HG03521 (cell line): Measurements from ENCODE around the gene EXOC8.
A peak's percentile ranks its signal among the peaks of the same experiment; 100 is the strongest.

Experiments used
- ATAC-seq: cut with Tn5 transposase; IDR thresholded peaks from one replicate; pipeline ENCODE4 v1.9.1; 2021; ENCODE audit warnings: mild to moderate bottlenecking, moderate library complexity; ENCODE audit not compliant: unreplicated experiment

Gene EXOC8, protein sequence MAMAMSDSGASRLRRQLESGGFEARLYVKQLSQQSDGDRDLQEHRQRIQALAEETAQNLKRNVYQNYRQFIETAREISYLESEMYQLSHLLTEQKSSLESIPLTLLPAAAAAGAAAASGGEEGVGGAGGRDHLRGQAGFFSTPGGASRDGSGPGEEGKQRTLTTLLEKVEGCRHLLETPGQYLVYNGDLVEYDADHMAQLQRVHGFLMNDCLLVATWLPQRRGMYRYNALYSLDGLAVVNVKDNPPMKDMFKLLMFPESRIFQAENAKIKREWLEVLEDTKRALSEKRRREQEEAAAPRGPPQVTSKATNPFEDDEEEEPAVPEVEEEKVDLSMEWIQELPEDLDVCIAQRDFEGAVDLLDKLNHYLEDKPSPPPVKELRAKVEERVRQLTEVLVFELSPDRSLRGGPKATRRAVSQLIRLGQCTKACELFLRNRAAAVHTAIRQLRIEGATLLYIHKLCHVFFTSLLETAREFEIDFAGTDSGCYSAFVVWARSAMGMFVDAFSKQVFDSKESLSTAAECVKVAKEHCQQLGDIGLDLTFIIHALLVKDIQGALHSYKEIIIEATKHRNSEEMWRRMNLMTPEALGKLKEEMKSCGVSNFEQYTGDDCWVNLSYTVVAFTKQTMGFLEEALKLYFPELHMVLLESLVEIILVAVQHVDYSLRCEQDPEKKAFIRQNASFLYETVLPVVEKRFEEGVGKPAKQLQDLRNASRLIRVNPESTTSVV

DNA sequence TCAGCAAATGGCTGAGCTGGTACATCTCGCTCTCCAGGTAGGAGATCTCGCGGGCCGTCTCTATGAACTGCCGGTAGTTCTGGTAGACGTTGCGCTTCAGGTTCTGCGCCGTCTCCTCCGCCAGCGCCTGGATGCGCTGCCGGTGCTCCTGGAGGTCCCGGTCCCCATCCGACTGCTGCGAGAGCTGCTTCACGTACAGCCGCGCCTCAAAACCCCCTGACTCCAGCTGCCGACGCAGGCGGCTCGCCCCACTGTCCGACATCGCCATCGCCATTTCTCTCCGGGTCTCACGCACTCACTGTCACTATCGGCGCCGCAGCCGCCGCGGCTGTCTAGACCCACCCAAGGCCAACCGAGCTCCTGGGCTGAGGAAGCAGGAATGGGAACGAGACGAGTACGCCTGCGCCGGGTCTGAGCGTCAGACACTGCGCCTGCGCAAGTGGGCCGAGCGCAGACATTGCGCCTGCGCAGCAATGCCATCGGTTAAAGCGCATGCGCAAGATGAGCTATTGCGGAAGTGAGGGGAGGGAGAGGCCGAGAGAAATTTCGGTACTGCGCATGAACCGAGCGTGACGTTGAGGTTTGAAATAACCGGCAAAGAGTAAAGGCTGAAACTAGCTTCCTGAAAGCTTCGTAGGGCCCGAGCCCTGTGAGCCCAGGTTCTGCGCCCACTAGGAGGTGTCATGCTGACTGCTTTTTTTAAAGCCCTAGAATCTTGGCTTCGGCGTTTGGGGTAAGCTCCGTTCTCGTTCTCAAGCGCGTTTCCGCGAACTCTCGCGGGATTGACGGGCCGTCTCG, at the start of gene EXOC8:
Gene EXOC8 (minus strand): TSS at position 381 of the 798 bp plus-strand sequence. CDS start 107 bp downstream, at position 274.
- ATAC-seq = peak; percentile 70

DNA sequence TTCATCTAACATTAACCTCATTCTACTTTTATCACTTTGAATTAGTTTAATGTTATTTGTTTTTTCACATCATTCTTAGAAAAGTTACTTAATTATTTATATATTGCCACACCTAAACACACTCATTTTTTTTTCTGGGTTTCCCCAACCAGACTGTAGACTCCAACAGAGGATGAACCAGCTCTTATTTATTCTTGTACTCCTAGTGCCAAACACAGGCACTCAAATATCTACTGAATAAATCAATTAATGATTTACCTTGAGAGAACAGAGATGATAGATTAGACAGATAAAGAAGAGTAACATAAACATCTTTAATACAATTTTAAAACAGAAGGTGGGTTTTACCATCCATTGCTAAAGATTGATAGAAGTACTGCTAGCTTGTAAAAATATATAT, 48.8 kb upstream of the EXOC8 start:
- no peak for ATAC-seq

DNA sequence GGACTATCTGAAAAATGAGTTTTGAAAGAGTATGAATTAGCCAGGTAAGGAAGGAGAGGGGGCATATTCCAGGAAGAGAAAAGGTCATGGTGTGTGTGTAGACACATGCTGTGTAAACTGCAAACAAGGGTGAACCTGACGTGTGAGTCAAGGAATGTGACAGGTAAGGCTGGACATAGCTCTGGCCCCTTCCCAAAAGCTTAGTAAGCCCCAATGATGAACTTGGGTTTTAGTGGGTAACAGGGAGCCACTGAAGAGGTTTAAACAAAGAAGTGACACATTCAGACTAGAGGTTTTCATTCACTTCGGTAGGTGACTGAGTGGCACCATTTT, 47.7 kb upstream of the EXOC8 start:
- ATAC-seq = no peak

DNA sequence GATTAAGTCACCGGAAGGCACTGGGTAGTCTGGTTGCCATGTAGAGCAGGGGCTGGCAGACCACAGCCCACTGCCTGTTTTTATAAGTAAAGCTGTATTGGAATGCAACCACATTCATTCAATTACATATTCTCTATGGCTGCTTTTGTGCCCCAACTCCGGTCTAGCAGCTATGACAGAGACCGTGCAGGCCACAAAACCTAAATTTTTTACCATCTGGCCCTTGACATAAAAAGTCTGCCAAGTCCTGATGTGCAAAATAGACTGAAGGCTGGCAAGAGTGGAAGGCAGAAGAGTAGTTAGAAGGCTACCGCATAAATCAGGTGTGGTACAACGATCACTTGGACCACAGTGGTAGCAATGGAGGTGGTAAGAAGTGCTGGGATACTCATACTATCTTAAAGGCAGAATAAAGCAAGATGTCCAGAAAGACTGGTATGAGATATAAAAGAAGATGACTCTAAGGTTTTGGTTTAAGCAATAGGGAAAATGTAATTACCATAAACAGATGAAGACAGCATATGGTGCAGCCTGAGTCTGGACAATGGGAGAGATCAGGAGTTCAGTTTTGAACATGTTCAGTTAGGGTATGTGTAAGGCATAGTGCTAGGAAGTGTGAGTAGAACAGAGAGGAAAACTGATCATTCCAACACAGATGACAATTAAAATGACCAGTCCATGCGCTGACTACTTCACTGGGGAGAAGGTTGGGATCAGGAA, 47.2 kb upstream of the EXOC8 start:
- ATAC-seq = no peak

DNA sequence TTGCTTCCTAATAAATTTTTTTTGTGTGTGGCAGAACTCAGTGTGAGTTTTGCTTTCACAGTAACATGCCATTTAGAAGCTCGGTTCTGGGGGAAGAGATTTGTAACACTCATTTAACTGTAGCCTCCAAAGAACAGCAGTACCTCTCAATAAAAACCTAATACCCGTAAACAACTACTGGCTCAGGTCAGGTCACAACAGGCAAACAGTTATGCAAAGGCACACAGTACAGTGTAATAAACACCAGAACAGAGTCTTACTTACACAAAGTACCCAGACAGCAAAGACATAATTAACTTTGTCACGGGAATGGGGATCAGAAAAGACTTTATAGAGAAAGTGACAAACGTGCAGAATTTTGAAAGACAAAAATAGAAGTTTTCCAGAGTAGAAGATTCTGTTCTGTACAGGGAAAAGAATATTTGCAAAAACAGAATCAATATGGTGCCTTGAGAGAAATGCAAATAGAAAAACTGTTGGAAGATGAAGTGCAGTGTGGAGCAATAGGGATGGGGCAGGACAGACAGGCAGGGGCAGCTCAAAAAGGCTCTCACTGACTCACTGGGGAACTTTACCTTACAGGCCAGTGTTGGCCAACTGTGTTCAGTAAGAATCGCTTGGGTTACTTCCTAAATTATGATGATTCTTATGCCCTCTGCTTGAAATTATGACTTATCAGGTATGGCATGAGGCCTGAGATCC, 45.7 kb upstream of the EXOC8 start:
- ATAC-seq = no peak

DNA sequence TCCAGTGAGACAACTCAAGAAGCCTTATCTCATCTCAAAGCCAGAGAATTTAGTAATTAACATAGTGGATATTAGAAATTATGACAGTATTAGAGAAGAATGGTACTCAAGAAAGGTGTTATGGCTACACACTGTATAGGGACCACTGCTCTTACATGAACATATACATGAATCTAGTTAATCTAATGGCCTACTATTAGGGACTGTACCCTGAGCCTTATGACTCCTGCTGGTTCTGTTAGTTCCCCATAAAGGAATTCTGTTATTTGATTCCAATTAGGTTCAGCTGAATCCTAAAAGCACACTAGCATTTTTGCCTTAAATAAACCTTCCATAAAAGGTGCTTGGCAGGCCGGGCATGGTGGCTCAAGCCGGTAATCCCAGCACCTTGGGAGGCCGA, 44.8 kb upstream of the EXOC8 start:
- ATAC-seq = no peak

DNA sequence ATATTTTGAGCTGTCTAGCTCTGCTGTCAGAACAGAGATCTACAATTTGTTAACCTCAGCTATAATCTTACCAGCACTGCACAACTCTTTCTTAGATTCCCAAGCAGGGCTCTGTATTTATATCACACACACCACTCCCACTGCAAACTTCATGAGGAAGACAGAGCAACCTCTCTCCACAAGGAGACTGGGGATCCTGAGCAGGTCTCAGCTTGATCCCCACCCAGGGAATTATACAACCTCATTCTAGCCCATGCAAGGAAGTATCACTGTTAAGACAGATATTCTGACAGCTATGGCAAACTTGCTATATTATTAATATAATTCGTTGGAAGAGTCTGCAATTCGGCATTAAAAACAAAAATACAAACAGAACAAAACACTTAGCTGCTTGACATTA, 44.1 kb upstream of the EXOC8 start:
- ATAC-seq = no peak

DNA sequence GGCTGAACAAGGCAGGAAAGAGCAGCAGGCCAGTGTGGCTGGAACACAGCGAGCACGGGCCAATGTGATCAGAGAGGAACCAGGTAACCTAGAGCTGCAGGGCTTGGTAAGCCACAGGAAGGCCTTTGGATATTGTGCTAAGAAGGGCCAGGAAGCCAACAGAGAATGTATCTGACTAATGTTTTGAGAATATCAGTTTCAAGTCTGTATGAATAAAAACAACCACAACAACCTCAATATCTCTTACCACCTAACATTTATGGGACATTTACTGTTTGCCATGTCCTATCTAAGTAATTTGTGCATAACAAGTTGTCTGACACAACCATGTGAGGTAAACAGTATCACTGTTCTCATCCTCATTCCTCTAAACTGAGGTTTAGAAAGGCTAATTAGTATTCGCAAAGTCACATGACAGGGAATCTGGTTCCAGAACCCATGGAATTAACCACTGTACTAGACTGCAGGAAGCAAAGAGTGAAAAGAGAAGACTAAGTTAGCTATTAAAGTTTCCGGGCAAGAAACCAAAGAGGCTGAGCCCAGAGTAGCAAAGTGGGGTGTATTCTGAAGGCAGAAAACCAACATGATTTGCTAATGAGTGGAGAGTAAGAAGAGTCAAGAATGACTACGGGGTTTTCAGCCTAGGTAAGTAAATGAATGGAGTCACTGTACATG, 39.4 kb upstream of the EXOC8 start:
- peak; percentile 58 for ATAC-seq

DNA sequence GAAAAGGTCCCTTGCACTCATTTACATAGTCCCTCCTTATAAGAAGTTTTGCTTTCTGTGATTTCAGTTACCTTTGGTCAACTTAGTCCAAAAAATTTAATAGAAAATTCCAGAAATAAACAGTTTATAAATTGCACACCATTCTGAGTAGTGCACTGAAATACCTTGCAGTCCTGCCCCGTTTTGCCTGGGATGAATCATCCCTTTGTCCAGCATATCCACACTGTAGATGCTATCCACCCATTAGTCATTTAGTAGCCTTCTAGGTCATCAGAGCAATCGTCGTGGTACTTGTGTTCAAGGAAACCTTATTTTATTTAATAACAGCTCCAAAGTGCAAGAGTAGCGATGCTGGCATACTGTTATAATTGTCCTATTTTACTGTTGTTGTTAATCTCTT, 38.4 kb upstream of the EXOC8 start:
- no peak for ATAC-seq

DNA sequence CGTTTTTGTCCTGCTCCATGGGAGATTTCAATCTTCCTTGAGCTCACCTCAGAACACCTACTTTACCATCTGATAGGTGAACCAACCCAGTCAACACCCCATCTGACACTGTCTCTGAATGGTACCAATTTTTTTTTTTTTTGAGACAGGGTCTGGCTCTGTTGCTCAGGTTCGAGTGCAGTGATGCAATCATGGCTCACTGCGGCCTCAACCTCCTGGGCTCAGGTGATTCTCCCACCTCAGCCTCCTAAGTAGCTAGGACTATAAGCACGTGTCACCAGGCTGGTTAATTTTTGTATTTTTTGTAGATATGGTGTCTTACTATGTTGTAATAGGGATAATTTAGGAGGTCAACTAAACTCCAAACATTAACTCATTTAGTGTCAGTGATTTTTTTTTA, 36.7 kb upstream of the EXOC8 start:
- no peak for ATAC-seq

DNA sequence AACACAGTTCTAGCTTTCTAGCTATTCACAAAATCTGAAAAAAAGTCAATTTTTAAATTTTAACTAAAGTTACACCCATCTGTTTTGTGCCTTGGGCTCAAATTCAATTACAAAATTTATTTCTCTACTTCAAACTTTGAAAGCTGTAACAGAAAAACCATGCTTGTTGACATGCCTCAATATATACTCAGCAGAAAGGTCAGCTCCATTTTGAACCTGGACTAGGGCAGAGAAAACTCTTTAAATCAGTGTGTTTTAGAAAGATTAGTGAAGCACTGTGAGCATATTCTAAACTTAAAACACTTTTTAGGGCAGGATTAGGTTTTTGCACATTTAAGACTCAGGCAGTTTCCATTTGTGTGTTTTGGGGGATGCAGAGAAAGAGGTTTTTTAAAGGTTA, 34.8 kb upstream of the EXOC8 start:
- no peak for ATAC-seq

DNA sequence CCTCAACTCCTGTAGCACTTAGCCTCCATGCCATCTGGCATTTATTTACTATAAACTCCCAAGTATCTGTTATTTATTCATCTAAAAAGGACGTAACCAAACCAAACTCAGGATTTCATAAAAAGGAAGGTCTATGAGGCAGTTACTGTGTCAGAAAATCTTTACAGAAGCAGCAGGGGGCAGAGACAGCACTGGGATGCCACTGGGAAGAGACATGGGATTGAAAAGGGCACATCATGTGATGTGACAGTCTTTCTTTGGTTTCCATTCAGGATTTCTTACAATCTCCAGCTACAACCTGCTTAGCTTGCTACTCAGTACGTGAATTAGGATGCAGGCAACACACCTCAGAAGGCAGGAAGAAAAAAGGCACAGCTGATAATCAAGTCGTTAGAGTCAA, 31.6 kb upstream of the EXOC8 start:
- ATAC-seq = no peak

DNA sequence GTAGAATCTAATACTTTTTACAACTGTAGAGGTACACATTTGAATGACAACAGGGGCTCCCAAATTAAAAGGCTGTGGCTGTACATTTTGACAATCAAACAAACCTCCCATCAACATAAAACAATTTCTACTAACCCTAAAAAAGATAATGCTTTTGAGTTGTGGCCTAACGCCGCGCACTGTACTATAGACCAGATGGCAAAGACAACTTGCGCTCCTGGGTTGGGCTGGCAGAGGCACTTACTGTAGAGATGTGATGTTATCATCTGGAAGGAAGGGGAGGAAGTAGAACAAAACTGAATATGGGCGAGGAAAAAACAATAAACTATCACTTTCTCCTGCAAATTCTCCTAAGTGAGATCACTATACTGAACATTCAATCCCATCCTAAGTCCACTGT, 26.5 kb upstream of the EXOC8 start:
- ATAC-seq = no peak

DNA sequence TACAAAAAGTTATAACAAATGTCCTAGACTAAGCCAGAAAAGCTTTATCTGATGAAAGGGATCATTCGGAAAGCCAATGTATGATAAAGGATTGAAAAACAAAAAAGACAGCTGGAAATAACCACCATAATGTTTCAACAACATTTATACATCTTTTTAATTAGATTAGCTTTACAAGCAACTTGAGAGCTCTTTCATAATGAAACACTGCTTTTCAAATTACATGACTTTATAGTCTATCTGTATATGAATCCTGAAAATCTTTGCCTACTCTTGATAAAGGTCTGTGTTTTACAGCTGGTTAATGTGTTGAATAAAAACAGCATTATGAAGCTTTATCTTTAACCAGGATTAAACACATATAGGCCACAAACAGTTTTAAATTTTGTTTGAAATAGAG, 26.0 kb upstream of the EXOC8 start:
- no peak for ATAC-seq

DNA sequence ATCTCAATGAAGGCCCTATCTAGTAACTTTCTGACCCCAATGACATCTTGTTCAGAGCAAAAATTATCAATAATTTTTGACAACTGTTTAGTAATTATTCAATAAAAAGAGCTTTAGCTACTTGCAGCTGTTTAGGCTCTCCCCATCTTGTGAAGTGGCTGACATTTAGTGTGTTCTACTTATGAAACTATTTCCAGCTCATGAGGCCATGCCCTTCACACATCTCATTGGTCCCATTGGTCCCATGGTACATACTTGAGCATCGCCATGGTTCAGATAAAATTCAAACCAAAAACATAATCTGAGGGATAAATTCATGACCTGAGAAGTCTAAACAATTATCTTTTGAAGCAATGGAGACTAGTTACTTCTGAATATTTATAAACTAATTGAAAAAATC, 24.7 kb upstream of the EXOC8 start:
- no peak for ATAC-seq

DNA sequence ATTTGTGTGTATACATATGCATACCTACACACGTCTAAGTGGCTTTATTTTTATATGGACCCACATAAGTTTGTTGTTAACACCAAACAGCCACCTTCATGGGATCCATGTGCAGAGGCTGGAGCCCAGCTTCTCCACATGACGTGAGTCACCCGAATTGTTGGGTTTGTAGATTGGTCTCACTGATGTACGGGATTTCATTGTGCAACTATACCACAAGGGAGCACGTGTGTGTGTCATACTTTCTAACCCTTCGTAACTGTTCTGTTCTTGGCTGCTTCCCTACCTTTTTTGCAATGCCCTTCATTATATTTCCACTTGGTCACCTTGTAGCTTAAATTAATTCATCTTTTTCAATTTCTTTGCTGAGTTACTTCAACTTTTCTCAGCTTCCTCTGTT, 21.5 kb upstream of the EXOC8 start:
- ATAC-seq = no peak

DNA sequence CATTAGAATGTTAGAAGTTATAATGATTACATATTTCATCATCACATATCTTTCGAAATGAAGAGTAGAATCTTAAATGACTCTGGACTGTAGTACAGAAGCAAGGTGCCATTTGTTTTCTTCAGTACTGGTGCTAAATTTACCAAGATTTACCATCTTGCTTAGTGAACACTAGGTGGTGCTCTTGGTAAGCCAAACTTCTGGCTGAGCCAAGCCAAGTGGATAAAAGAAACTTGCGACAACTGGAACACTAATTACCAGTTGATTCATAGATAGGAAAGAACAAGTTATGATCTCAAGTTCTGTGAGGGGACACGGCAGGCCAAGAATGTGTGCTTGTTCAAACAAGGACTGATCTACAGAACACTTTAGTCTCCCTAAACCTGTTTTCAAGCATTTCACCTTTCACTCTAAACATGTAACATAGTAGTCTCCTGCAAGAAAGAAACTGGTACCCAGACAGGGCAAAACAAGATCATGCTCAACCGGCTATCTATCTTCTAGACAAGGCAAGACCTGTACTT, 20.2 kb upstream of the EXOC8 start:
- peak; percentile 57 for ATAC-seq

DNA sequence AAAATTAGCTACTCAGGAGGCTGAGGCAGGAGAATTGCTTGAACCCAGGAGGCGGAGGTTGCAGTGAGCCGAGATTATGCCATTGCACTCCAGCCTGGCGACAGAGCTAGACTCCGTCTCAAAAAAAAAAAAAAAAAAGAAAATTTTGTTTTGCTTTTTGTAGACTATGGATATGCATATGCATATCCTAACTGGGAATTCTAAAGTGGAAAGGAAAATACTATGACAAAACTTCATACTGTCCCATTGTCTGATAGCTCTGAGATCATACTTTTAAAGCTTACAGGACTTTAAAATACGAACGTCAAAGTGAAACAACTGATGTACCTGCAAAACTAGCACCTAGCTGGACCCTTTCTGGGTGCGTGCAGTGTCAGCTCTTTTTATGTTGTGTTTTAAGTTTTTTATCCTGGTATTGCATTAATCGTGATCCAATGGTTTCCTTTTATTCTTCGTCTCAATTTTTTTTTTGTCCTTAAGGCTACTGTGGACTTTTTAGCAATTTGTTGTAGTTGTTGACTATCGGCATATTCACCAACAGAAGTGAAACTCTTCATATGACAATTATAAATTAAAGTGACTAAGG, 19.6 kb upstream of the EXOC8 start:
- ATAC-seq = no peak

DNA sequence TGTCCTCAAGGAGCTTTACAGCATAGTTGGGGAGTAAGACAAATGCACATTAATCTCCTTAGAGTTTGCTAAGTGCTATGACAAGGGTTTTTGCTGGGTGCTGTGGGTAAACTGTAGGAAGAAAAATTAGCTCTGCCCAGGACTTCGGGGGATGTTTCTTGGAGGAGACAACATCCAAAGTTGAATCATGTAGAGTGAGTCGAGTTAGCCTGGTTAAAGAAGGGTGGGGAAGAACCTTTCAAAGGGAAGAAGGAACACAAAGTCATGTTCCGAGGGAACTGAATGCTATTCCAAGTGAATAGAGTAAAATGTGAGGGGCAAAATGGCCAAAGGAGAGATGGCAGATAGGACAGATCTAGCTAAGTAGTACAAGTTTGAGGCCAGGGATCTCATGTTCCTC, 17.5 kb upstream of the EXOC8 start:
- no peak for ATAC-seq
